B cell (primary cell): Measurements from ENCODE around the gene CTDP1.

Experiments used
- CTCF ChIP-seq: fragments of 200-600 bp; IDR thresholded peaks from one replicate; pipeline ENCODE4 v1.8.0; 2022; ENCODE audit warnings: antibody characterized with exemption, mild to moderate bottlenecking
- EZH2 ChIP-seq: IDR thresholded peaks from 2 replicates; pipeline ENCODE4 v1.6.1; 2012; ENCODE audit warnings: borderline replicate concordance, low read depth, mild to moderate bottlenecking, moderate library complexity, low read length; ENCODE audit not compliant: insufficient read depth, poor library complexity, severe bottlenecking

GRCh38 chr18:79736846-79737245 lies 57.2 kb downstream of the CTDP1 start:
- TF ChIP-seq EZH2: no peak
- no peak for TF ChIP-seq CTCF
